Measurements from ENCODE around the gene OBSCN. TPM values are rescaled to one million over a fixed set of nuclear protein-coding genes. Genes with fewer than 3 reads are reported as not detected.

The OBSCN gene
- total RNA-seq, 1 experiment from 2014 or later = 0.87 TPM

- Histone ChIP-seq H3K27ac (no peak overlapping the region), H3K4me3 (no peak overlapping the region), H3K9me3 (replicated peaks) (peaks cover 12% of the 10 kb centered on the region), H3K36me3 (no peaks in the 10 kb centered on the region), H3K27me3 (replicated peaks) (no peaks in the 10 kb centered on the region), H3K4me1 (replicated peaks) (no peaks in the 10 kb centered on the region)
- DNase-seq (ENCODE audit: low read depth in 1 of 2, low spot score in 2 of 2) = no peak
Observed at GRCh38 chr1:228307218-228308023, 99.6 kb downstream of the OBSCN start.

GRCh38 chr1:228308085-228308601 lies 100.3 kb downstream of the OBSCN start:
- Histone ChIP-seq H3K9me3 (replicated peaks) (peaks cover 13% of the 10 kb centered on the region), H3K36me3 (no peaks in the 10 kb centered on the region), H3K4me1 (replicated peaks) (no peaks in the 10 kb centered on the region), H3K4me3 (no peak overlapping the region), H3K27ac (no peak overlapping the region), H3K27me3 (replicated peaks) (no peaks in the 10 kb centered on the region)
- no peak for DNase-seq (ENCODE audit: low read depth in 1 of 2, low spot score in 2 of 2)

GRCh38 chr1:228308628-228309325 lies 100.9 kb downstream of the OBSCN start:
- Histone ChIP-seq H3K4me3 (no peak overlapping the region), H3K36me3 (no peaks in the 10 kb centered on the region), H3K4me1 (replicated peaks) (no peaks in the 10 kb centered on the region), H3K9me3 (replicated peaks) (peaks cover 13% of the 10 kb centered on the region), H3K27ac (no peak overlapping the region), H3K27me3 (replicated peaks) (no peaks in the 10 kb centered on the region)
- no peak for DNase-seq (ENCODE audit: low read depth in 1 of 2, low spot score in 2 of 2)

- Histone ChIP-seq H3K36me3 (no peaks in the 10 kb centered on the region), H3K9me3 (replicated peaks) (peaks cover 14% of the 10 kb centered on the region), H3K27ac (no peak overlapping the region), H3K4me3 (no peak overlapping the region), H3K27me3 (replicated peaks) (no peaks in the 10 kb centered on the region), H3K4me1 (replicated peaks) (no peaks in the 10 kb centered on the region)
- no peak for DNase-seq (ENCODE audit: low read depth in 1 of 2, low spot score in 2 of 2)
Observed at GRCh38 chr1:228309326-228310067, 101.7 kb downstream of the OBSCN start.

- Histone ChIP-seq H3K27ac (no peak overlapping the region), H3K4me1 (replicated peaks) (no peaks in the 10 kb centered on the region), H3K27me3 (replicated peaks) (no peaks in the 10 kb centered on the region), H3K4me3 (no peak overlapping the region), H3K36me3 (no peaks in the 10 kb centered on the region), H3K9me3 (replicated peaks) (peaks cover 22% of the 10 kb centered on the region)
- no peak for DNase-seq (ENCODE audit: low read depth in 1 of 2, low spot score in 2 of 2)
Observed at GRCh38 chr1:228310162-228310792, 102.4 kb downstream of the OBSCN start.

GRCh38 chr1:228311091-228311490 lies 103.2 kb downstream of the OBSCN start:
- H3K27ac ChIP-seq = no peak overlapping the region
- H3K27me3 ChIP-seq (replicated peaks) = no peaks in the 10 kb centered on the region
- H3K9me3 ChIP-seq (replicated peaks) = peaks cover 24% of the 10 kb centered on the region

GRCh38 chr1:228312136-228312764 lies 104.4 kb downstream of the OBSCN start:
- no peaks in the 10 kb centered on the region for H3K4me1 ChIP-seq (replicated peaks)
- H3K9me3 ChIP-seq (replicated peaks) = peaks cover 24% of the 10 kb centered on the region
- no peak for DNase-seq (ENCODE audit: low read depth in 1 of 2, low spot score in 2 of 2)
- no peak overlapping the region for H3K4me3 ChIP-seq
- H3K27me3 ChIP-seq (replicated peaks) = no peaks in the 10 kb centered on the region
- H3K27ac ChIP-seq = no peak overlapping the region
- no peaks in the 10 kb centered on the region for H3K36me3 ChIP-seq

More at GRCh38 chr1:228311091-228311490, 103.2 kb downstream of the OBSCN start:
- Histone ChIP-seq H3K4me1 (replicated peaks) (no peaks in the 10 kb centered on the region), H3K36me3 (no peaks in the 10 kb centered on the region), H3K4me3 (no peak overlapping the region)
- no peak for DNase-seq (ENCODE audit: low read depth in 1 of 2, low spot score in 2 of 2)

GRCh38 chr1:228313536-228314277 lies 105.9 kb downstream of the OBSCN start:
- no peak for DNase-seq (ENCODE audit: low read depth in 1 of 2, low spot score in 2 of 2)
- no peaks in the 10 kb centered on the region for H3K4me1 ChIP-seq (replicated peaks)
- no peaks in the 10 kb centered on the region for H3K27me3 ChIP-seq (replicated peaks)
- no peak overlapping the region for H3K4me3 ChIP-seq
- H3K27ac ChIP-seq = no peak overlapping the region
- peaks cover 27% of the 10 kb centered on the region for H3K9me3 ChIP-seq (replicated peaks)
- no peaks in the 10 kb centered on the region for H3K36me3 ChIP-seq

- Histone ChIP-seq H3K36me3 (no peaks in the 10 kb centered on the region), H3K9me3 (replicated peaks) (peaks cover 28% of the 10 kb centered on the region), H3K27ac (no peak overlapping the region)
Observed at GRCh38 chr1:228314315-228314657, 106.4 kb downstream of the OBSCN start.

GRCh38 chr1:228314658-228315483 lies 107.0 kb downstream of the OBSCN start:
- Histone ChIP-seq H3K4me1 (replicated peaks) (no peaks in the 10 kb centered on the region), H3K27me3 (replicated peaks) (no peaks in the 10 kb centered on the region), H3K4me3 (no peak overlapping the region), H3K9me3 (replicated peaks) (peaks cover 28% of the 10 kb centered on the region), H3K36me3 (no peaks in the 10 kb centered on the region), H3K27ac (no peak overlapping the region)
- DNase-seq (ENCODE audit: low read depth in 1 of 2, low spot score in 2 of 2) = no peak

More at GRCh38 chr1:228314315-228314657, 106.4 kb downstream of the OBSCN start:
- Histone ChIP-seq H3K27me3 (replicated peaks) (no peaks in the 10 kb centered on the region), H3K4me1 (replicated peaks) (no peaks in the 10 kb centered on the region), H3K4me3 (no peak overlapping the region)
- DNase-seq (ENCODE audit: low read depth in 1 of 2, low spot score in 2 of 2) = no peak

GRCh38 chr1:228315484-228315944 lies 107.7 kb downstream of the OBSCN start:
- no peak for DNase-seq (ENCODE audit: low read depth in 1 of 2, low spot score in 2 of 2)
- Histone ChIP-seq H3K27me3 (replicated peaks) (no peaks in the 10 kb centered on the region), H3K9me3 (replicated peaks) (peaks cover 27% of the 10 kb centered on the region), H3K4me1 (replicated peaks) (no peaks in the 10 kb centered on the region), H3K4me3 (no peak overlapping the region), H3K27ac (no peak overlapping the region), H3K36me3 (no peaks in the 10 kb centered on the region)

Data from SJSA1 (cell line).